Activated naive CD4-positive, alpha-beta T cell treated with anti-CD3 and anti-CD28 coated beads, Interleukin-2, amount 50 U/mL, for 72 hours (primary cell): ENCODE measurements around the gene C10orf90. TPM values are rescaled to one million over a fixed set of nuclear protein-coding genes. Genes with fewer than 3 reads are reported as not detected.

ENCODE experiments used
- ATAC-seq, 2 donors: fragments of 150-1000 bp; cut with Tn5 transposase; 2 replicates each; pipeline ENCODE4 v1.10.0; 2021; ENCODE audit warnings: mild to moderate bottlenecking in 2 of 2, moderate library complexity in 2 of 2
- DNase-seq, 2 donors: peaks; one replicate each; pipeline ENCODE4 v3.0.0; 2021 to 2022; ENCODE audit warnings: low spot score in 2 of 2
- H3K27ac Mint-ChIP-seq, 2 donors: one replicate each; pipeline ENCODE4 v1.8.0; 2022; ENCODE audit warnings: mild to moderate bottlenecking in 2 of 2, mixed read lengths in 2 of 2
- H3K36me3 Mint-ChIP-seq, 2 donors: one replicate each; pipeline ENCODE4 v1.8.0; 2022; ENCODE audit warnings: mixed read lengths in 2 of 2
- H3K9me3 Mint-ChIP-seq, 2 donors: one replicate each; pipeline ENCODE4 v1.8.0; 2022; ENCODE audit warnings: mixed read lengths in 2 of 2
- total RNA-seq, 2 donors: library from RNA; stranded (reverse); gene quantifications; one replicate each; pipeline ENCODE4 v1.2.3, GENCODE V29; 2022

Gene C10orf90, protein sequence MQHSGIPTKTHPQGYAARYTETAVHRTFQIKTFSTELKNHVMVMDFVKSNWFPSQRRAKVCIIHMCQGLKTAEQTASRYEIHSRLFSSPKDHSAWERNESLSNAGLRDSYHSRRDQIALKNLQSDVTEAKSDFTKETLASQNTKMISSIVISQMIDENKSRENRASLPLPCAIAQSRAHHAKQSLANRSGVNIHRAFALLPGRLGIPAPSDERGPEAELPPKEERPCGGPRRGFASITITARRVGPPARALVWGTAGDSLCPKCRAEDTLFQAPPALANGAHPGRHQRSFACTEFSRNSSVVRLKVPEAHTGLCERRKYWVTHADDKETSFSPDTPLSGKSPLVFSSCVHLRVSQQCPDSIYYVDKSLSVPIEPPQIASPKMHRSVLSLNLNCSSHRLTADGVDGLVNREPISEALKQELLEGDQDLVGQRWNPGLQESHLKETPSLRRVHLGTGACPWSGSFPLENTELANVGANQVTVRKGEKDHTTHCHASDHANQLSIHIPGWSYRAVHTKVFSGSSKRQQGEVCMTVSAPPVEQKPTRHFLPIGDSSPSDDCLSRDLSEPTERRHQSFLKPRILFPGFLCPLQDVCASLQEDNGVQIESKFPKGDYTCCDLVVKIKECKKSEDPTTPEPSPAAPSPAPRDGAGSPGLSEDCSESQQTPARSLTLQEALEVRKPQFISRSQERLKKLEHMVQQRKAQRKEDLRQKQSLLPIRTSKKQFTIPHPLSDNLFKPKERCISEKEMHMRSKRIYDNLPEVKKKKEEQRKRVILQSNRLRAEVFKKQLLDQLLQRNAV
- total RNA-seq, result not detected

- Mint-ChIP-seq H3K36me3 (peaks cover 0 to 6% of the 10 kb centered on the region in 2 donors), H3K27ac (no peak within 1 kb of the TSS), H3K9me3 (peaks cover 9 to 17% of the 10 kb centered on the region in 2 donors)
- DNase-seq (no peak), ATAC-seq (no peak)
Measured at GRCh38 chr10:126670056-126670894, at the start of gene C10orf90. C10orf90 (minus strand) TSS chr10:126670693; CDS start chr10:126670480, 213 bp downstream.

DNA sequence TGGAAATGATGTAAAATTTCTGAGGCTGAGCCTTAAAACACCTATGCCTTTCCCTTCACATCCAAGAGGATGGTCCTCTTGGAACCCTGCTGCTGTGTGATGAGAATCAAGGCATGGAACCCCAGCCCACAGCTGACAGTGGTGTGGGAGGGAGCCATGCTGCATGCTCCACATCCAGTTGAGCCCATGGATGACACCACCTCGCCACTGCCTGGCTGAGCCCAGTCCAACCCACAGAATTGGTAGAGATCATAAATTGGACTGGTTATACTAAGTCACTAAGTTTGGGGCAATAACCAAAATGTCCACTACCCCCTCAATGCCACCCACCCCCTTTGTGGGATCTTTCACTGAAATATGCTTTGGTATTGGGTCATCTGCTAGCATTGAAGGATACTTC lies 45.9 kb upstream of the C10orf90 start:
- Mint-ChIP-seq H3K36me3 (peaks cover 0 to 4% of the 10 kb centered on the region in 2 donors), H3K9me3 (peaks cover 12 to 16% of the 10 kb centered on the region in 2 donors), H3K27ac (no peak overlapping the region)
- DNase-seq (no peak), ATAC-seq (no peak)

DNA sequence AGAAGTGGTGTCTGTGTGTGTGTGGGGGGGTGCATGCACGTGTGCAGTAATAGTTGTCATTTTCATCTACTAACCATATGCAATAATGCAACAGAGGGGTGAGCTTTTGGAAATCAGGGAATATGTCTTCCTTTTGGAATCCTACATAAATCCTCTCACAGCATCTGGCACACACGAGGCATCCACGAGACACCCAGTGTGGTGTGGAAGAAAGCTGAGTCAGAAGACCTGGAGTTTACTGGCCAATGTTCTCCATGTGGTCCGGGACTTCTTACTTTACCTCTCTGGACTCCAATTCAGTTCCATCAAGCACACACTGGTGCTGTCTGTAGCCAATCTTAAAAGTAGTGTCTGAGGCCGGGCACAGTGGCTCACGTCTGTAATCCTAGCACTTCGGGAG lies 43.1 kb upstream of the C10orf90 start:
- Mint-ChIP-seq H3K36me3 (no peaks in the 10 kb centered on the region), H3K9me3 (peaks cover 9 to 15% of the 10 kb centered on the region in 2 donors), H3K27ac (no peak overlapping the region)
- no peak for ATAC-seq
- DNase-seq, result no peak

GRCh38 chr10:126712681-126713080 lies 42.2 kb upstream of the C10orf90 start:
- H3K9me3 Mint-ChIP-seq, result peaks cover 9 to 14% of the 10 kb centered on the region in 2 donors
- ATAC-seq (no peak), DNase-seq (no peak)
- no peak overlapping the region for H3K27ac Mint-ChIP-seq
- H3K36me3 Mint-ChIP-seq, result no peaks in the 10 kb centered on the region

DNA sequence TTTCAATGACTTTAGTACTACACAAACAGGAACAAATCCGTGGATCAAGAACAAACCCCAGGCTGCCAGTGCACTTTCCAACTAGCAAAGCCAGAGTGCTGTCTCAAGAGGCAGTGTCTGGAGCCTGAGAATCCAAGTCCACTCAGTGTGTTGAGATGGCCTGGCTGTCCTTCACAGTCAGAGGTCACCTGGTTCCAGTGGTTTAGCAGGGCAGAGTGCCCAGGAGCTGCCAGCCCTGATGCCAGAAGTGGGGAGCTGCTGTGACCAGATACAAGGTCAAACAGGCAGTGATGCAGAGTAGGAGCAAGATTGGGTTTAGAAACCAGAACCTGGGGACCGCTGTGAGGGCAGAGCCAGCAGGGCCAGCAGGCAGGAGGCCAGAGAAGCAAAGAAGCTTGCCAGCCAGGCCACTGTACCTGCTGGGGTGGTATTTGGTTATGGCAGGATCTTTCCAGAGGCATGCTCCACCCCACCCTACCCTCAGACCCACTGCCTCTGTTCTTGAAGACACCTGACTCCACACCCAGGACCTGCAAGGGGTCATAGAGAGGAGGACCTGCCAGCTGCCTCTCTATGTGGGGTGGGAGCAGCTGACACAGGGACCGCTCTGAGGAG lies 35.6 kb upstream of the C10orf90 start:
- Mint-ChIP-seq H3K27ac (no peak overlapping the region), H3K36me3 (no peaks in the 10 kb centered on the region), H3K9me3 (peaks cover 8 to 10% of the 10 kb centered on the region in 2 donors)
- DNase-seq (no peak), ATAC-seq (no peak)

DNA sequence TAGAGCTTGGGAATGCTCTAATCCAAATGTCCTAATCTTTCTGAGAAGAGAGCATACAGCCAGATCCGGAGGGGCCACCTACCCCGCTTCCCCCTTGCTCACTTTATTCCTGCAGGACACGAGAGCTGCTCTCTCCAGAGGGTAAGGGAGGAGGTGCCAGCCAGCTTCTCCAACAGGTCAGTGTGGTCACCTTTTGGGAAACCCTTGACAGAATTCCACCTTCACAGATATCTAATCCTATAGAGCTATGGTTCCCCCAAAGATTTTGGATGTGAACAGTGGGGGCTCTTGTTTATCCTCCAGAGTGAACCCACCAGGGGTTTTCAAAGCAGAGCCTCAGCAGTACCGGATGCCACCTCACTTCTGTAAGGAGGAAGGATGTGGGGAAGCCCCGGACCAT lies 34.6 kb upstream of the C10orf90 start:
- H3K36me3 Mint-ChIP-seq, result no peaks in the 10 kb centered on the region
- H3K9me3 Mint-ChIP-seq, result peaks cover 8 to 10% of the 10 kb centered on the region in 2 donors
- H3K27ac Mint-ChIP-seq, result no peak overlapping the region
- DNase-seq, result no peak
- no peak for ATAC-seq

GRCh38 chr10:126704649-126705048 lies 34.2 kb upstream of the C10orf90 start:
- Mint-ChIP-seq H3K9me3 (peaks cover 8 to 10% of the 10 kb centered on the region in 2 donors), H3K36me3 (no peaks in the 10 kb centered on the region)
- ATAC-seq, result no peak

DNA sequence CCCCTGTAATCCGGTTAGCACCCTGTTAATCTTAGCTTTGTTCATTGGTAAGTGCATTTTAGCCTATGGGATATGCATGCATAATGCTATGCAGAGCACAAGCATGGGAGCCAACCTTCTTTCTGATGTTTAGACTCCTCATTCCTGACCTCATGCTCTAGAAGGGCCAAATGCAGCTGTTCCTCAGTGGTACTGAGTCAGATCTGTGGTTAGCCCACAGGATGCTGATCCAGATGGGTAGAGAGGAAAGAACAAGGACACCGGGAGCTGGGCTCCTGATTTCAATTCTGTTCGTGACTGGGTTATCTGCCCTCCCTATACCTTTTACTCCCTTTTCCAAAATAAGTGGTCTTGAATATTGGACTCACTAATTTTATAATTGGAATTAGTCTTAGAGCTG lies 31.7 kb upstream of the C10orf90 start:
- Mint-ChIP-seq H3K9me3 (peaks cover 0 to 11% of the 10 kb centered on the region in 2 donors), H3K36me3 (no peaks in the 10 kb centered on the region), H3K27ac (no peak overlapping the region)
- ATAC-seq, result no peak
- no peak for DNase-seq

More at GRCh38 chr10:126704649-126705048, 34.2 kb upstream of the C10orf90 start:
- no peak overlapping the region for H3K27ac Mint-ChIP-seq
- DNase-seq, result no peak

DNA sequence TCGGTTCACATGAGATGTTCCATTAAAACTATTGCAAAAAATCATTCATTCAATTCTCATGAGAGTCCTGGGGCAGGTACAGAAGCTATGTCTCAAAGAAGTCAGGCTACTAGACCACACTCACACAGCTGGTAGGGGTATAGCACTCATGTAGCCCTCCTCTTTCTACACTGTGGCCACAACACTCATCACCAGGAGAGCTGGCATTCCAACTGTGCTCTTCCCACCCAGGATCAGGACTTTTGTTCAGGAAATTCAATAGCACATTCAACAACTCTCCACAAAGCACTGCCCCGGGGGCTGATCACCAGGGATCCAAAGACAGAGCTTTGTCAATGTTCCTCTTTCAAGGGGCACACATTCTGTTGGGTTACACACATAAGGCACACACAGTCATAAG lies 31.0 kb upstream of the C10orf90 start:
- ATAC-seq (no peak), DNase-seq (no peak)
- H3K9me3 Mint-ChIP-seq, result peaks cover 0 to 11% of the 10 kb centered on the region in 2 donors
- no peak overlapping the region for H3K27ac Mint-ChIP-seq
- H3K36me3 Mint-ChIP-seq, result no peaks in the 10 kb centered on the region

GRCh38 chr10:126696684-126697083 lies 26.2 kb upstream of the C10orf90 start:
- Mint-ChIP-seq H3K36me3 (peaks cover 0 to 7% of the 10 kb centered on the region in 2 donors), H3K9me3 (peaks cover 4 to 18% of the 10 kb centered on the region in 2 donors), H3K27ac (no peak overlapping the region)
- DNase-seq (no peak), ATAC-seq (no peak)

GRCh38 chr10:126691456-126691855 lies 21.0 kb upstream of the C10orf90 start:
- DNase-seq, result no peak
- Mint-ChIP-seq H3K9me3 (peaks cover 4 to 16% of the 10 kb centered on the region in 2 donors), H3K27ac (no peak overlapping the region), H3K36me3 (peaks cover 0 to 7% of the 10 kb centered on the region in 2 donors)
- no peak for ATAC-seq

DNA sequence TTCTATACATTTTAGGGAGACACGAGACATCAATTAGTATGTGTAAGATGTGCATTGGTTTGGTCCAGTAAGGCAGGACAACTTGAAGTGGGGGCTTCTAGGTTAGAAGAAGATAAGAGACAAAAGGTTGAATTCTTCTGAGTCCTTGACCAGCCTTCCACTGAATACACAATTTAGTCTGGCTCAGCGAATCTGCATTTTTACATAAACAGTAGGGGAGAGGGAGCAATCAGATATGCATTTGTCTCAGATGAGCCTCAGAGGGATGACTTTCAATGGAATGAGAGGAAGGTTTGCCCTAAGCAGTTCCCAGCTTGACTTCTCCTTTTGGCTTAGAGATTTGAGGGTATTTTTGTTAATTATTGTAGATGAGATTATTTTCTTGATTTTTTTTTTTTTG lies 20.0 kb upstream of the C10orf90 start:
- ATAC-seq, result no peak

DNA sequence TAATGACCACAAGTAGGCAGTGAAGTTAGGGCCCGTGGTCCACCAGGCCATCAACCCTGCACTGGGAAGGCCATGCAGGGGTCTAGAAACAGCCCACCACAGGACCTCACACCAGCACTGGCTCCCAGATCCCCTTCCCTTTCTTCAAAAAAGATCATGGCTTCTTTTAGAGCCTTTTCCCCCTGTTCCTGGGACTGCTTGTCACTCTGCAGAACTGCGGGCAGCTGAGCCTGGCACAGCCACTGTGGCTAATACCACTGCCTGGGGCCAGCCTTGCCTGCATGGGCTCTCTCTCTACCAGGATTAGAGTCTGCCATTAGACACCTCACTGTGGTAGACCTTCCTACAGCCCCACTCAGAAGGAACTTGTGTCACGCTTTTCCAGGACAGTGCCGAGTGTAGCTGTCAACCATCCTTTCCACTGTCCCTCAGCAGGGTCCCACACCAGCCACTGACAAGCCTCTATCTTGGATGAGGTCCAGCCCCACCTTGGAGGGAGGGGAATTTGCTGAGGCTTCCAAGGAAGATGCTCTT lies 19.0 kb upstream of the C10orf90 start:
- DNase-seq (no peak), ATAC-seq (no peak)
- no peaks in the 10 kb centered on the region for H3K36me3 Mint-ChIP-seq
- H3K9me3 Mint-ChIP-seq, result peaks cover 4 to 9% of the 10 kb centered on the region in 2 donors
- H3K27ac Mint-ChIP-seq, result no peak overlapping the region

More for the DNA sequence above, 20.0 kb upstream of the C10orf90 start:
- no peak for DNase-seq
- H3K36me3 Mint-ChIP-seq, result peaks cover 0 to 7% of the 10 kb centered on the region in 2 donors
- H3K27ac Mint-ChIP-seq, result no peak overlapping the region
- H3K9me3 Mint-ChIP-seq, result peaks cover 4 to 16% of the 10 kb centered on the region in 2 donors

DNA sequence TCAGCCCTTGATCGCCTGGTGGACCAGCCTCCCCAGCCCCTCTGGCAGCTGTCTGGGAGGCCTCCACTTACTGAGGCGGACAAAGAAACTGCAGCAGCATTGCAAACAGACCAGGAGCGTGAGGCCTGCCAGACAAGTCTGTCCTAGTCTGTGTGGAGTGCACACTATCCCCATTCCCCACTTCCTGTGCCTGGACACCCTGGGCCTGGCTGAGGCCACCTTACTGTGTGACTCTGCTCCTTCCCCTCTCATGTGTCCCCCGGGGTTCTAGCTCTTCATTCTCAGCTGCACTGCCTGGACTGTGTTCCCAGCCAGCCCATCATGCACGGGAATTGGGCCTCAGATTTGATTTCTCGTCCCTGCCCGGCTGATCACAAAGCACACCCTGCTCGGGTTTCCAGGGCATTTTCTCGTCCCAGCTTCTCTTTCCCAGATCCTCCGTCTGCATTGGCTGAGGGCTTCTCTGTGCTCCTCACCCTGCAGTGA lies 16.7 kb upstream of the C10orf90 start:
- Mint-ChIP-seq H3K27ac (no peak overlapping the region), H3K9me3 (peaks cover 0 to 4% of the 10 kb centered on the region in 2 donors), H3K36me3 (no peaks in the 10 kb centered on the region)
- DNase-seq (no peak), ATAC-seq (no peak)

GRCh38 chr10:126686719-126687118 lies 16.2 kb upstream of the C10orf90 start:
- Mint-ChIP-seq H3K36me3 (no peaks in the 10 kb centered on the region), H3K9me3 (peaks cover 0 to 4% of the 10 kb centered on the region in 2 donors), H3K27ac (no peak overlapping the region)
- ATAC-seq, result no peak
- no peak for DNase-seq

DNA sequence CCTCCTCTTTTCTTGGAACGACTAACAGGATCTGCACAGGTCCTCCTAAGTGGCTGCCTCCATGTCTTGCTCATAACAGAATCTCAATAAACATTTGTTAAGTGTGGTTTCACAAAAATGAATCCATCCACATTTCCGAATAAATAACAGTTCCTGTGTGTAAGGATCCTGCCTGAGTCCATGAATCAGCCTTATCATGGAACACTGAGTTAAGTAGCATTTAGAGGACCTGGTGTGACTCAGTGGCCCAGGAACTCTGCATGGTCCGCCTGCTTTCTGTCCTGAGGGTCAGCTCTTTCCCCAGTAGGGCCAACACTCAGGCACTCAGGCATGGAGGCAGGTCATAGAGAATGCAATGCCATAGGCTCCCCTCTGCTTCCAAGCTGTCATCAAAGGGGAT lies 15.8 kb upstream of the C10orf90 start:
- no peak overlapping the region for H3K27ac Mint-ChIP-seq
- ATAC-seq, result no peak
- no peak for DNase-seq
- H3K36me3 Mint-ChIP-seq, result no peaks in the 10 kb centered on the region
- H3K9me3 Mint-ChIP-seq, result peaks cover 0 to 4% of the 10 kb centered on the region in 2 donors
